Stimulated activated CD4-positive, alpha-beta T cell treated with anti-CD3 and anti-CD28 coated beads, Interleukin-15, amount 100 ng/mL, for 24 hours (primary cell): ENCODE data around the gene ASTN2.
A peak's percentile ranks its signal among the peaks of the same experiment; 100 is the strongest.
"Not testable (repeated sequence)": the region's sequence is repeated elsewhere in the genome, so short reads cannot be mapped to it uniquely, and the experiment has no call there.

Experiments used
- DNase-seq: peaks from one replicate; pipeline ENCODE4 v3.0.0-alpha.2; 2020

The ASTN2 gene

DNA sequence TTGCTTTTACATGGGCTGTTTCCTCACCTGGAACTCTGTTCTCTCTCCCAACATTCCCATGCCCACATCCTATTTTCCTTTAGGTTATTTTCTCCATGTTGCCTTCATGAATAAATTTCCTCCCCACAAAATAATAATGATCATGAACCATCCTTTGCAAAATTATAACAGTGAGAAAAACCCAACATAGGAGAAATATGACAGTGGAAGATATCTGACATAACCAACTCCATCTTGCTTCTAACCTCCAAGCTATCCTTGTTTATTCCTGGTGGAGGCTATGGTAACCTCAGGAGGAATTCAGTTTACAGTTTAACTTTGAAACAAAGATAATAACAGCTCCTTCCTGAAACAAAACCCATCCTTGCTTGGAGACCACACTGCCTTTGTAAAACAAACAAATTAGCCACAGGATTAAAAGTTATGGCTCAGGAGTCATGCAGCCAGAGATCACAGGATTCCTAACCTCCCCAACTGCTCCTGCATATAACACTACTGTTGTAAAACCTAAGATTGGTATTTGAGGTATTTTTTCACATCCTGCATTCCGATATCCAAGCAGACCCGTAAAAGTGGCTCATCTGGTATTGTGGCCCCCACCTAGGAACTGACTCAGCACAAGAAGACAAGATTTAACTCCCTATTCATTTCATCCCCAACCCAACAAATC is 515.4 kb downstream of the ASTN2 start:
- DNase-seq: no peak

DNA sequence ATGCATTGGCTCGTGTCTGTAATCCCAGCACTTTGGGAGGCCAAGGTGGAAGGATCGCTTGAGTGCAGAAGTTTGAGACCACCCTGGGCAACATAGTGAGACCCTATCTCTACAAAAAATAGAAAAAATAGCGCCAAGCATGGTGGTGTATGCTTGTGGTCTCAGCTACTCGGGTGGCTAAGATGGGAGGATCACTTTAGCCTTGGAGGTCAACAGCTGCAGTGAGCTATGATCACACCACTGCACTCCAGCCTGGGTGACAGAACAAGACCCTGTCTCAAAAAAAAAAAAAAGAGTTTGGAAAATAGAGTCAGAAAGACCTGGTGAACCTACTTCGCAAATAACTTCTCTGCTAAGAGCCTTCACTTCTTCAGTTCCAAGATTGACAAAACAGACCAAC is 516.7 kb downstream of the ASTN2 start:
- not testable (repeated sequence) for DNase-seq

DNA sequence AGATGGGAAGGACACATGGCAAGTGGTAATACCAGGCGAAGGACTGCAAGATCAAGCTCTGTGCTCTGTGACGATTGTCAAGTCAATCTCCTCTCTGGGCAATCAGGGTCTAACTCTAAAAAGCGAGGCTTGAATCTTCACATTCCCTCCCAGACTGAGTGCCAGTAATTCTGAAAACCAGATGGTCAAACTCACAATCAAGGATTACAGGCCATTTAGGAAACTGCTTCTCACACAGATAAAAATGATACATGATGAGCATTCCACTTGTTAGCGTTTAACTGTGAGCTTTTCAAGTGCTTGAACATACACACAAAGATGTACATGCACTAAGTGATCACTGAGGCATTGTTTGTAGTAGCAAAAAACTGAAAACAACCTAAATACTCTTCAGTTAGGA is 517.7 kb downstream of the ASTN2 start:
- no peak for DNase-seq

DNA sequence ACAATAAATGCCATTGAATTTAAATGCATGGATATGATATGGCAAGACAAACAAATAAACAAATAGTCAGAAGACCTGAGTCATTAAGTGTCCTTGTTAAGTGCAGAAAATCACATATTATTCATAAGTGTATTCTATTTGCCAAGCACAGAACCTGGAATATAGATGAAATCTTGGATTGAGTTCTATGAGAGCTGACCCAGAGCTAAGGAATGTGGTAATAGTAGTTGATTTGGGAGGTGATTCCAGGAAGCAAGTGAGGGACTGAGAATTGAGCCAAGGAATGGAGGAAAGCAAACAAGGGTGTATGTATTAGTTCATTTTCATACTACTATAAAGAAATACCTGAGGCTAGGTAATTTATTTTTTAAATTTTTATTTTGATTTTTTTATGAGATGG is 518.9 kb downstream of the ASTN2 start:
- no peak for DNase-seq

DNA sequence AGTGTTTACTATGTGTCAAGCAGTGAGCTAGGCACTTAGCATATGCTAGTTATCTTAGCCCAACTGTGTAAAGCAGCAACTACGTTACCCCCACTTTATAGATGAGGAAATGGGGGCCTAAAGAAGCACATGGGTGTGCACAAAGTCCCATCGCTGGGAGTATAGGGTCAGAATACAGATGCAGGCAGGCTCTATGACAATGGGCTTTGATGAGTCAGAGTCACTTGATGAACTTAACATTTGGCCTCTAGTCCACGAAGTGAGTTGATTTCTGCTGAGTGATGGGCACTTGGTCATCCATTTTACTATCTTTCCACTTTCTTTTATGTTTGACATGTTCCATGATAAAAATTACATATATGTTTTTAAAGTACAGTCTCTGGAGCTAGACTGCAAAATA is 523.4 kb downstream of the ASTN2 start:
- no peak for DNase-seq

DNA sequence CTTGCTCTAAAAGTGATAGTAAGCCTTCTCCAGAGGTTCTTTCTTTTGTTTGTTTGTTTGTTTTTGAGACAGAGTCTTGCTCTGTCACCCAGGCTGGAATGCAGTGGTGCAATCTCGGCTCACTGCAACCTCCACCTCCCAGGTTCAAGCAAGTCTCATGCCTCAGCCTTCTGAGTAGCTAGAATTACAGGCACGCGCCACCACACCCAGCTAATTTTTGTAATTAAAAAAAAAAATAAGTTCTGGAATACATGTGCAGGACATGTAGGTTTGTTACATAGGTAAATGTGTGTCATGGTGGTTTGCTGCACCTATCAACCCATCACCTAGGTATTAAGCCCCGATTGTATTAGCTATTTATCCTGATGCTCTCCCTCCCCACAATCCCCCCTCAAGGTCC is 526.4 kb downstream of the ASTN2 start:
- not testable (repeated sequence) for DNase-seq

DNA sequence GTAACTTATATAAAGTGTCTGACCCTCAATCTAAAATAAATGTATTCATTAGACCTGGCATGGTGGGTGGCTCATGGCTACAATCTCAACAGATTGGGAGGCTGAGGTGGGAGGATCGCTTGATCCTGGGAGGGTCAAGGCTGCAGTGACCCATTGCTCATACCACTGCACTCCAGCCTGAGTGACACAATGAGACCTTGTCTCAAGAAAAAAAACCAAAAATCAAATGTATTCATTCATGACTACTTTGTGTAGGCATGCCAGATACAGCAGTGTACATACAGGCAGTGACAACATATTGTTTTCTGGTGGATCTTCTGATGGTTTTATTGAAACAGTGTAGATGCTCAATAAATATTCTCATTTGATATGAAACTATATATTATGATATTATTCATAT is 526.8 kb downstream of the ASTN2 start:
- no peak for DNase-seq

DNA sequence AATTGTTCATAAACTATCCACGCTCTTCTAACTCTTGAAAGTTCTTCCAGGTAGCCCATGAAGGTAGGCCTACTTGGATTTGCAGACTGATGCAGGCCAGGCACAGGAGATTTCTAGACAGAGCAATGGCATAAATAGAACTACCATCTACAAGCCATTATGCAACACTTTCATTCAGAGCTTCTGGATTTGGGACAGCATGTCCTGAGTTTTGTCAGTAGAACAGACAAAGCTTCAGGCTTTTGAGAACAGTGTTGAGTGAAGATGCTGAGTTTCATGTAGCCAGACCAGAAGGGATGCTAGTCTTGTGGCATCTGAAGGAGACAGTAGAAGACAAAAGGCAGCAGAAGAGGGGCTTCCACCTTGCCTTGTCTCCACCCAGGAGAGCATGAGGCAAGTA is 531.2 kb downstream of the ASTN2 start:
- DNase-seq: no peak

DNA sequence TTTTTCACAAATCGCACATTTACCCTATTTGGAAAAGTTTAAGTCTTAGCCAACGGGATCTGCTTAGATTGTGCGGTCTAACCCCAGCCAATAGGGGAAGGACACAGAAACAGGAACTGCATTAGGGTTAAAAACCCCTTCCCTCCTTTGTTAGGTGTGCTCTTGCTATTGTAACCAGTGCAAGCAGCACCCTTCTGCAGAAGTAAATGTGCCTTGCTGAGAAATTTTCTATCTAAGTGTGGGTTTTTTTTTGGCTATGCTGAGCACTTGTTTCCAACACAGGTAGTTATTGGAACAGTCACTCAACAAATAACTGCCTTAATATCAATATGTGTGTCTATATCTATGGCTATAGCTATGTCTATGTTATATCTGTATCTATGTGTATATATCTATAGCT is 537.8 kb downstream of the ASTN2 start:
- no peak for DNase-seq

DNA sequence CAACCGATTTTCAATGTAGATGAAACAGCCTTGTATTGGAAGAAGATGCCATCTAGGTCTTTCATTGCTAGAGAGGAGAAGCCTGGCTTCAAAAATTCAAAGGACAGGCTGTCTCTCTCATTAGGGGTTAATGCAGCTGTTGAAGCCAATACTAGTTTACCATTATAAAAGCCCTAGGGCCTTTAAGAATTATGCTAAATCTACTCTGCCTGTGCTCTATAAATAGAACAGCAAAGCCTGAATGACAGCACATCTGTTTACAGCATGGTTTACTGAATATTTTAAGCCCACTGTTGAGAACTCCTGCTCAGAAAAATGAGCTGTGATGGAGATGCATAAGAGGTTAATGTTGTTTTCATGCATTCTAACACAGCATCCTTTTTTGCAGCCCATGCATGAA is 539.3 kb downstream of the ASTN2 start:
- DNase-seq: no peak

DNA sequence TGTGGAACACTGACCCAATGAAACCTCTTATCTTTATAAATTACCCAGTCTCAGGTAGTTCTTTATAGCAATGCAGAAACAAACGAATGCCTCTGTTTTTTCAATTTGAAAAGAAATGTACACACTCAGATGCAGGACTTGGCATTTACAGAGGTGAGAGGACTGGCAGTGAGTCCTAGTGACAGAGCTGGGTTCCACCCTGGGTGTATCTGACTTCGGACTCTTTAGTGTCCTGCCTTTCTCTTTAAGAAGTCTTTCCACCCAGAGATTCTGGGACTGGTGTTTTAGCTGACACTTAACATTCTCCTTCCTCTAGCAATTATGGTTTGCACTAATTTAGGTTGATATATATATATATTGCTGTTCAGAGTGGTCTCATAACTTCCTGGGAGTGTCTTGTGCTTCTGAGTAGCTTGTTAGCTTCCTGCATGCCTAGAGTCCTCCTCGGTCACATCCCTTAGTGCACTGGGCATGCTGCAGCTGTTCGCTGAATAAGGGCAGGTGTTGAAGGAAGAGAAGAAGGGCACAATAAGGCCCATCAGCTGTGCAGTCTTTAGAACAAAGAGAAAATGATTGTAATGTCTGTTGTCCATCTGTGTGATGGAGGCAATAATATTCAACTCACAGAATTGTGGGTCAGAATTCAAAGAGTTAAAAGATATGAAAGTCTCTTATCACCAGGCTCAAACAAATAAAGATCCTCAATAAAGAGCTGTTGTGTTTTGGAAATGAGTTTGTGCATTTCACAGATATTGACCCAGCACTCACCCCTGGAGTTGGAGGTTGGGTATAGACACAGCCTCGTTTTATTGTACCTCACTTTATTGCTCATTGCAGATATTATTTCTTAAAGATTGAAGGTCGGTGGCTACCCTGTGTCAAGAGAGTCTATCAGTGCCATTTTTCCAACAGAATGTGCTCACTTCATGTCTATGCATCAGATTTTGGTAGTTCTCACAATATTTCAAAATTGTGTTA is 540.6 kb downstream of the ASTN2 start:
- DNase-seq: no peak

DNA sequence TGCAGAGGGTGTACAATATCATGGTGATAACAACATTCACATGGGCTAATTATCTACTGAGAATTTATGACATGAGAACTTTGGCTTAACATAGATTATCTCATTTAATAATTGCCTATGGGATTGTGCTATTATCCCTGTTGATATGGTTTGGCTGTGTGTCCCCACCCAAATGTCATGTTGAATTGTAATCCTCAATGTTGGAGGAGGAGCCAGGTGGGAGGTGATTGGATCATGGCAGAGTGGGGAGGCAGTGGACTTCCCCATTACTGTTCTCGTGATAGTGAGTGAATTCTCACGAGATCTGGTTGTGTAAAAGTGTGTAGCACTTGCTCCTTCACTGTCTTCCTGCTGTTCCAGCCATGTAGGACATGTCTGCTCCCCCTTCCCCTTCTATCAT is 541.4 kb downstream of the ASTN2 start:
- no peak for DNase-seq

DNA sequence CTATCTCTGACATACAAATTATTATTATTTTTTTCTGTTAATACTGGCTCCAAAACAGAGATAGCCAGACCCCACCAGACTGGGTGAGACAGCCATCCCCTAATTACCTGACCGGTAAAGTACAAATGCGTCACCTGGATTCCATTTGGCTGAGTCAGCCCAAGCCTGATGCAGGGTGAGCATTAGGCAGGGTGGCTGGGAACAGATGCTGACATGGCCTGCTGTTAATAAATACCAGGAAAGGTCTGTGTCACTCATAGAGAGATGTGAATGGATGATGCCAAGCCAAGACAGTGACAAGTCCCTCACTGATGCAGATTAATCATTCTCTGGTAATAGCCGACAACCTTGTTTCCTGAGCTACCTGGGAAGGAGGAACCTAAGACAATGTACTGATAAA is 544.3 kb downstream of the ASTN2 start:
- no peak for DNase-seq

DNA sequence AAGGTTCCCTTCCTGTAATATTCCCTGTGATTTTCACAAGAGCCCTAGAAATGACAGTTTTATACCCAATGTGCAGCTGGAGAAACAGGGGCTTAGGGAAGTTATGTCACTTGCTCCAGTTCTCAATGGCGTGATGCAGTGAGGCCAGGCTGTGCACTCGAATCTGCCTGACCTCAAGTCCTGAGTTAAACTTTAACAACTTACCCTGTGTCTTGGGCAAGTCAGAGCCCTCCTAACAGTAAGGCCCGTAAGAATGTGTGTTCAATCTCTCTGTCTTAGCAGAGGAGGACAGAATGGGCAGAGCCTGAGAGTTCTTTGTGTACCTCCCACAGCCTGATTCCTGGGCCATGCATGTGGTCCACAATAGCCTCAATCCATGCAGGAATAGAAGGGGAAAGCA is 546.7 kb downstream of the ASTN2 start:
- DNase-seq: no peak

DNA sequence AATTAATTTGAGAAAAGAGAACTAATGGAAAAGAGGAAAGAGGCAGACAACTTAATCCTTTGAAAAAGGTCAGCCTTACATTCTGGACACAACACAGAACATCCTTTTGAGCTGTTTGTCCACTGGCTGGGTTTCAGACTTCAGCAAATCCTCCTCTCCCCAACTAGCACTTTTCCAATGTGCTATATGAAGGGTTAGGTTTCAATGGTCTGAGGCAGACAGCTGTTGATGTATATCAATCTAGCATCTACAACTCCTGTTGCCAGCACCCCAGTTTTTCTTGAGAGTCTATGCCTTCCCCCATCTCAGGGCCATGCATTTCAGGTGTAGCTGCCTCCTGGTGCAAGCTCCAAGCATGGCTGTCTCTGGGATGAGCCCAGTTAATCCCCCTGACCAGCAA is 553.5 kb downstream of the ASTN2 start:
- DNase-seq: no peak

DNA sequence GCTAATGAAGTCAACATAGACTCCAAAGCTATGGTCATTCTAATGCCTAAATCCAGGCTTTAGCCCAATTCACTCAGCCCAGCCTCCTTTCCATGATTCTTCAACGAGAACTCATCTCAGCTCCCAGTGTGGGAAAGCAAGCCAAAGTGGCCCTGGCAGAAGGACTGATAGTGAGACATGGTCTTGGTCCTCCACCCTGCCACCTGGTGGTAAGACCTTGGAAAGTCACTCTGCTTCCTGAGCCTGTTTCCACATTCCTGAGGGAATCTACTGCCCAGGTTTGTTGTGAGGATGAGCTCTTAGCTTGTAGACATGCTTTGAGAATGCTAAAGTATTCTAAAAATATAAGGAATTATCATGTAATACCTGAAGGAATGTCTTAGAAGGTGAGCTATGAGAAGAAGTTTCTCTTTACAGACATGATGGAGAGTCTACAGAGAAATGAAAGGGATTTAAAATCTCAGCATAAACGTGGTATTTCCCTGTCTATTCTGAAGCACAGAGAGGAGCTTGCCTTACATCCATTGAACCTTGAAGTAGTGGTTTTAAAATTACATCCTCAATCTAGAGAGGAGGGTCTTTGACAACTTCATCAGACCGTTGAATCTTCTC is 554.2 kb downstream of the ASTN2 start:
- peak; percentile 46 for DNase-seq

DNA sequence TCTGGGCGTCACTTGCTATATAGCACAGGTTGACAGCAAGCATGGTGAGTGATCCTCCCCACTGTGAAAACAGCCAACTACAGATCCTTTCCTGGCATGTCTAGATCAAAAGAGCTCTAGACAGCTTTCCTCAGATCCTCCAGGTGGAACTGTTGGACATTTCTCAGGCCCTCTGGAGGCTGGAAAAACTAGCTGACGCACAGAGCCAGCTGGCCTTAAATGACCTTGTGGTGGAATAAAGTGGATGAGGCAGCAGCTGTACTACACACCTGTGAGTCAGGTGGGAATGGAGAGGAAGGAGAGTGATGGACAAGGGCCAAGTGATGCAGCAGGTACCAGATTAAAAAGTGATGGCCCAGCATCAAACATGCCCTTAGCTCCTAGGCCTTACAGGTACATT is 555.1 kb downstream of the ASTN2 start:
- DNase-seq: no peak

DNA sequence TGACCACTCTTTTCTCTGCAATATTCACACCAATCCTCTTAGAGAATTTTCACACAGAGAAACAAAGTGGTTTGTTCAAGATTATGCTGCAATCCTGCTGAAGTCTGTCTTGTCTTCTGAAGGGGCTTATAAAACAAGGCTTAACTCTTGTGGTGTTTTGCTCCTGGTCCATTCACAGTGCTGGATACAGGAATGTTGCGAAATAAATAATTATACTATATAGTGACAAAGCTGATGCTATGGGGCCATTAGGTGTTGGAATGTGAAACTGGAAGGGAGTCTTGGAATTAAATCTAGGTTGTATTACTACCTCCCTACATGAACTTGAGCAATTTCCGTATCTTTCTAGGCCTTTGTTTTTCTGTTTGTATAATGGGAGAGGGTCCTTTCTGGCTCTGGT is 557.5 kb downstream of the ASTN2 start:
- DNase-seq: no peak

DNA sequence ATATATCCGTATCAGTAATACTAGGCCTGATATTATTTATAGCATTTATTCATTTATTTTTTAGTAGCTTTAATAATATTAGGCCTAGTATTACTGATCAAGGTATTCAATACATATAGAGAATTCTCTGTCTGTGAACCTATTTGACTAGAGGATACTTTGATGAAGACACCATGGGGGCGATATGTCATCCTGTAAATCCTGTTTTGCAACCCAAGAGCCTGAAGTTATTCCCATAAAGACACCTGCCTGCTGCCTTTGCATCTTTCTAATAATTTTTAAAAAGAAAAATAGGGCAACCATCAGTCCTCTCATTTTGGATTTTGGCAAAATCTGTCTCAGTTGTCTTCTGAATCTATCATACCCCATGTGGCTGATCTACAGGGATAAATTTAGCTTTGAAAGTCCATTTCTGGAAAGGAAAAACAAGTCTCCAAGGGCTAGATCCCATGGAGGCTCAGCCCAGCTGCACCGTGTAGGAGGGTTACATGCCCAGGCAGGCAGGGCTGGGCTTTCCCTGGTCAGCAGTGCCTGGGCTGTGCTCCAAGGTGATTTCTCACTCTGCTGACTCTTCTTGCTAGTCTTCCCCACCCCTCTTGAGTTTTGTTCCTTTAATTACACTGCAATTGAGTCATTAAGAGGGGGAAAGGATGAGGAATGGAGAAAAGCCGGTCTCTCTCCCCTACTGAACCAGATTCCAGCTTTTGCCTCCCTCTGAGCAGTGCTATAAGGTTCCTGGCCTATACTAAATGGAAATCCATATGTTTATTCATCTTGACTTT is 558.8 kb downstream of the ASTN2 start:
- DNase-seq: no peak

DNA sequence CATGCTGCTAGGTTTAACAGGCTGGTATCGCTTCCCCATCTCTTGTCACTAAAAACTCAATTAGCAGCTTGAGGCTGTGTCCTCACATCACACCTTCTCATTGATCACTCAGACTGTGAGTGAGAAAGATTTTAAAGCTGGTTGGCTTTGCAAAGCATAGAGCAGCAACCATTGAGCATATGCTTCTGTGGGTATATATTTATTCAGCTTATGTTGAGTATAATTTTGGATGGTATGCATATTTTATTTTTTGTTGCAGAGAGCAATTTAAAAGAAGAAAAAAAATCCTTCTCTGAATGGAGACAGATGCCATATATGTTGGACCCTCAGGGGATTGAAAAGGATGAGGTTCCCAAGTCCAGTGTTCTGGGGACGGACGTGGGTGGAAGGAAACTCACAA is 565.1 kb downstream of the ASTN2 start:
- no peak for DNase-seq

DNA sequence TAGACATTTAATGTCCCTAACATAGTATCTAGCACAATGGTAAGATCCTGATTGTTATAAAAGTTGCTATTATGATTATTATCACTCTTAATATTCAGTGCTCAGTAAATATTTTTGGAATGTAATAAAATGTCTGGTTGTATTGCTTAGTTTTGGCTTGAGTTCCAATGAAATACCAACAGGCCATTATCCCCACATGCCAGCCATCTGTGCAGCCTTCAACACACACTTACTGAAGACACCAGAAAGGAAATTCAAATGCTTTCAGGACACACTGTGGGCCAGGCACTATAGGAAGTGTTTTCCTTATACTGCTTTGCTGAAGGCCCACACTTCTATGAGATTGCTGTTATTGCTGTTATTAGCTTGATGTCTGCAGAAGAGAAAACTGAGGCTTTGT is 570.2 kb downstream of the ASTN2 start:
- no peak for DNase-seq

DNA sequence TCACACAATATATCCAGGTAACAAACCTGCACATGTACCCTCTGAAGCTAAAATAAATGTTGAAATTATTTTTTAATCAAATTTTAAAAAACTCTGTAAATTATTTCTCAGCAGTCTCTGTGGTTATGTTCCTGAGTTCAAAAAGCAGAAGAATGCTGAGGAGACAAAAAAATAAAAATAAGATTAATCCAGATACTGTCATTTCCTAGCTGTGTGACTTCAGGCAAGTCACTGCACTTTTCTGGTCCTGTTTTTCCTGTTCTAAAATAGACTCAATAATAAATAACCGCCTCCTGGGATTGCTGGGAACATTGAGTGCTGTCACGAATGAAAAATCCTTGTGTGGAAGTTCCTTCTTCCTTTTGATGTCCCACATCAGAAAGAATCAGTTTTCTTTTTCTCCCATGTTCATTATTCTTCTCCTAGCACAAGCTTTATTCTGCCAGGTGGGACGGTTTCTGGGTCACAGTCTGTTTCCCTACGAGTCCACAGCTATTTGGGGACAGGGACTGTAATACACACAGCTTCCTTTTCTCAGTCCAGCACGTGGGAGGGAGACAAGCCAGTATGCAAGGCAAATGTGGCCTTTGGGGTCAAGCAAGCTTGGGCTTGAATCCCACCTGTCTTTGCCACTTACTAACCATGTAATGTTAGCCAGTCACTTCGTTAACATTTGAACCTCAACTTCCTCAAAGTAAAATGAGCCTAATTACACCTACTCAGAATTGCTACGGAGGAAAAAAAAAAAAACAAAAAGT is 570.8 kb downstream of the ASTN2 start:
- no peak for DNase-seq
